SH-SY5Y (cell line): Measurements from ENCODE around the gene TCEA3.

Experiments used
- GATA2 ChIP-seq: IDR thresholded peaks from 2 replicates; pipeline ENCODE4 v1.6.1; 2011; ENCODE audit warnings: mild to moderate bottlenecking, low read depth, low read length
- GATA3 ChIP-seq: IDR thresholded peaks from 2 replicates; pipeline ENCODE4 v1.6.1; 2011; ENCODE audit warnings: low read depth, mild to moderate bottlenecking, low read length, moderate library complexity

DNA sequence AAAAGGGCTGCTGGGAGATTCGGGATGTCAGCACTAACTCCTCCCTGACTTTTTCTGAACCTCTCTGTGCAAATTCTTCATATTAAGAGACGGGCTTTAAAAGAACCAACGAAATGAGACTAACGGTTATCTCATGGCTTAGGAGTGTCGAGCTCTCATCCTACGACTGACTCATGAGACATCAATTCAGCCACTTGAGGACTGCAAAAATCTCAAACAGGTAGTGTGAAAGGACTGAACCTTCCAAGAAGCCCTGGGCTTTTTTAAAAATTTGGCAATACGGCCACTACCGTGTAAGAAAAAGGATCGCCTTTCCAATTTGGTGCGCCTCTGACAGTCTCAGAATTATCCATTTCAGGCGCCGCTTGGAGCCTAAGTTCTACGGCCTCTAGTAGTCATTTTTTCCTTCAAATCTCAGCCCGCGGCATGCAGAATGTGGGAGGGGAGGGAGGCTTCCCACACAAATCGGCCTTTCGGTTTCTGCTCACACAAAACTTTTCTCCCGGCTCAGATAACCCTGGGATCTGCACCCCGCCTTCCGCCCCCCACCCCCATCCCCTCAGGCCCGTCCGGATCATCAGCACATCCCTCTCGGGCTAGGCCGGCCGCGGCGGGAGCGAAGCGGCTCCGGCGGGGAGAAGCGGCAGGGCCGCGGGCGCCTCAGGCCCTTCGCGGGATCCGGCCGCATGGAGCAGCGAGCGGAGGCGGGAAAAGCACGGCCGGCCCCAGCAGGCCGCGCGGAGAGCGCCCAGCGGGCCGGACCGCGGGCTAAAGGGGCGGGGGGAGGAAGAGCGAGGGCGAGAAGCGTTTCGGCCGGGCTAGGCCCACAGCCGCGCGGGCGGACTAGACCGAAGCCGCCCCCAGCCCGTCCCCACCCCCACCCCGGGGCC lies 81.1 kb downstream of the TCEA3 start:
- TF ChIP-seq GATA2 (no peak), GATA3 (no peak)
